RPMI7951 (cell line): ENCODE measurements around the gene DIP2C. TPM values are rescaled to one million over a fixed set of nuclear protein-coding genes. Genes with fewer than 3 reads are reported as not detected.
"Not testable (repeated sequence)": the region's sequence is repeated elsewhere in the genome, so short reads cannot be mapped to it uniquely, and the experiment has no call there.

Experiments
- DNase-seq: peaks from one replicate; pipeline ENCODE4 v3.0.0-alpha.2; 2012; ENCODE audit warnings: low read depth
- total RNA-seq: library from RNA; depleted of rRNA; stranded (reverse); fragments of >200 nt; shearing (Covaris generic); gene quantifications from 2 replicates; pipeline ENCODE4 v1.2.3, GENCODE V29; 2014

DIP2C gene
- total RNA-seq, 1 experiment from 2014 or later, result 7.0 TPM

DNA sequence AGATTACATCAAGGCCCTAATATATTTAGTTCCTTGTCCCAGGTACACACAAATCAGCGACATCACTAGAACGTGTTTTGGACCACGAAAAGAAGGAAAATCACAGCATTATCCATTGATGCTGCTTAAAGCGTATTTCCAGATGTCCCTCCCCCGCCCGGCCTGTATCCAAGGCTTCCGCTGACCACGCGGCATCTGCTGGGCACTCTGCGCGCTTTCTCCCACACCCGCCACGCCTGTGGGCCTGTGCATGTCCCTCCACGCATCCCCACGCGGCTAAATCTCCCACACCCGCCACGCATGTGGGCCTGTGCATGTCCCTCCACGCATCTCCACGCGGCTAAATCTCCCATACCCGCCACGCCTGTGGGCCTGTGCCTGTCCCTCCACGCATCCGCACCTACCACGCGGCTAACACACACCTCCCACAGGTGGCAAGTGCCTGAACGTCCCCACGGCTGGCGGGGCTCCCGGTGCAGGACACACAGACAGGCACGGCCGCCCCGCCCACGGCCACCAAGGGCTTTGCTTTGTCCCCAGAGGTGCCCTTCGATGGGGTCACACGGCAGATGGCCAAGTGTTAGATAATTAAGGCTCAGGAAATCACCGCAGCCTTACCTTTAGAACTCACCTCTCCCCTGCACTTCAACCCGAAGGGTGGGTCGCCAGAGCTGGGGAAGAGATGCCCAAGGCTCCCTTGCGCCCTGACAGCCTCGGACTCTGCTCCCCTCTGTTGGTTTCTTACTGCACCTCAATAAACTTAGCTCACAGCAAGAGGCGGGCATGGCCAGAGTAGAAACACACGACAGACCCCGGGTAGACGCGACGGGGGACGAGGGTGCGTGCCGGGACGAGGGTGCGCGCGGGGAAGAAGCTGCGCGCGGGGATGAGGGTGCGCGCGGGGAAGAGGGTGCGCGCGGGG lies 49.5 kb downstream of the DIP2C start:
- no peak for DNase-seq

DNA sequence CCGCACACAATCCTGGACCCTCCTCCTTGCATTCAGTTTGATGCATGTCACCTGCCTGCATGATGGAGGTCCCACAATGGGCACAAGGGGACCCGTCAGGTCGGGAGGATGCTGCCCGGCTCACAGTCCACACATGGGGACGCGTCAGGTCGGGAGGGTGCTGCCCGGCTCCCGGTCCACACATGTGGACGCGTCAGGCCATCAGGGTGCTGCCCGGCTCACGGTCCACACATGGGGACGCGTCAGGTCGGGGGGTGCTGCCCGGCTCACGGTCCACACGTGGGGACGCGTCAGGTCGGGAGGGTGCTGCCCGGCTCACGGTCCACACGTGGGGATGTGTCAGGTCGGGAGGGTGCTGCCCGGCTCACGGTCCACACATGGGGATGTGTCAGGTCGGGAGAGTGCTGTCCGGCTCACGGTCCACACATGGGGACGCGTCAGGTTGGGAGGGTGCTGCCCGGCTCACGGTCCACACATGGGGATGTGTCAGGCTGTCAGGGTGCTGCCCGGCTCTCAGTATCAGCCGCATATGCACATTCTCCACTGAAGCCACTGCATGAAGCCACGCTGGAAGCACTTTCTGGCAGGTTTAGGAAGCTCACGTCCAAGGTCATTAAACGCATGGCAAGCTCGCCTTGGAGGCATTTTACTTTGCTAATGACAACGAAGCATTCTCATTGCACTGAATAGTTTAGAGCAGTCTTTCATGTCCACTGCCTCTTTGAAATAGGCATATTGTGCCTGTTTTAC lies 50.3 kb downstream of the DIP2C start:
- no peak for DNase-seq

DNA sequence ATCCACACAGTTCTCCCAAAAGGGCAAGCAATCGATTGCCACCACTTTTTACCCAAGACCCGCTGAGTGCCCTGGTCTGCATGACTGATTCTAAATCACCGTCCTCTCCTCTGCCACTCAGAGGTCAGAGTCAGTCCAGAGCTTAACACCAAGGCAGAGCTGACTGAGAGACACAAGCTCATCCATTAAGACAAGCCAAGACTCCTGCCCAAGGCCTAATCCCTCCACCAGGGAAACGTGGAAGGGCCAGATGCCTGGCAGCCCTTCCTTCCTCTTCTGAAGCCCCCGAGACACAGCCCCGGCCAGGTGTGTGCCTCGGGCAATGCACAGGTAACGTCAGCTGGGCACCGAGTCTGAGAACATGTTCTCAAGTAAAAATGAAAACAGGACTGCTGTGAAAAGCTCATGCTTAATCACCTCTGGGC lies 51.7 kb downstream of the DIP2C start:
- DNase-seq, result no peak

DNA sequence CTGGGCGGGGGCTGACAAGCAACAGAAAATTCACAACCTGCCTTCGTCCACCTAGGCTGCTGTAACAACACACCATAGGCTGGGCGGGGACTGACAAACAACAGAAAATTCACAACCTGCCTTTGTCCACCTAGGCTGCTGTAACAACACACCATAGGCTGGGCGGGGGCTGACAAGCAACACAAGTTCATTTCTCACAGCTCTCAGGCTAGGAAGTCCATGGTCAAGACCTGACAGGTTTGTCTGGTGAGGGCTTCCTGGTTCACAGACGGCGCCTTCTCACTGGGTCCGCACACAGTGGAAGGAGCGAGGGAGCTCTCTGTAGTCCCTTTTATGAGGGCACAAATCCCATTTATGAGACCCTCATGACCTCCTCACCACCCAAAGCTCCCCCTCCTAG lies 52.2 kb downstream of the DIP2C start:
- no peak for DNase-seq

DNA sequence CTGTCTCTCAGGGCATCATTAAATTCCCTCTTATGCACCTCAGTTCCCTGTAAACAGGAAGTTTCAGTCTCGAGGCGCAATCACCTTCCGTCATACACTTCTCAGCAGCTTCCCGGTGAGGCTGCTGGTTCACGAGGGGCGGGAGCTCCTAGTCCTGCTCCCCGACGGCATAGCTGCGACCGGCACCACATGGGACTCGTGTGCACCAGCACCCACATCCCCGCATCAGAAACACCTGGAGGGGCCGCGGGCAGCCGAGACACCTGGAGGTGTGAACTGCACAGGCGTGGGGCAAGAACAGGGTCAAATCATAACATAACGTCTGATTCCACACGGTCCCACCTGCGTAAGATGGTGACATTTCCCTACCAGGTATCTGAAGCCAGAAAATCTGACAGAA lies 52.7 kb downstream of the DIP2C start:
- DNase-seq, result no peak

DNA sequence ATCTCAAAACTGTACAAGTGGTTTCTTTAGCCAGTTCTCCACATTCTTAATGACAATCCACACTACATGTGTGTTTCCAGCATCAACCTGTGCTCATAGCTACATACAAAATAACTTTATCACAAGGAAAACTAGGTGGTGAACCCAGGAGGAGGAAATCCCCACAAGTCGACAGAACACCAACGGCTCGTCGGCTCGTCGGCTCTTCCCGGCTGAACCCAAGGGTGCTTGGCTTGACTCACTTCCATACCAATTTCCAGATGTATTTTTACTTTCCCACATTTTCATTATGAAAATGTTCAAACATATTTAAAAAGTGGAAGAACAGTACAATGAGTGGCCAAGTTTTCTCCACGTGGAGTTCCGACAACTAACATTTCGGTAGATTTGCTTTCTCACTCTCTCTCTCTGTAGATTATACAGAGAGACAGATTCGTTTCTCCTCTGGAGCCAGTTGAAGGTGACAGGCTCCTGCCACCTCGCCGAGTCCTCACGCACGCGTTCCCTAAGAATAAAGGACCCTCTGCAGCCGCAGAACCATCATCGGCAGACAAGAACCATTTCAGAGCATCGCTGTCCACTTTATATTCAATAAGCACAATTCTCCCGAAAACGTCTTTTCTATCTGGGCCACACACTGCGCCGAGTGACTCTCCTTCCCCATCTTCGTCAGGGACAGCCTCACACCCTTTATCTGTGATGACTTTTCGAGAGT lies 53.3 kb downstream of the DIP2C start:
- no peak for DNase-seq

DNA sequence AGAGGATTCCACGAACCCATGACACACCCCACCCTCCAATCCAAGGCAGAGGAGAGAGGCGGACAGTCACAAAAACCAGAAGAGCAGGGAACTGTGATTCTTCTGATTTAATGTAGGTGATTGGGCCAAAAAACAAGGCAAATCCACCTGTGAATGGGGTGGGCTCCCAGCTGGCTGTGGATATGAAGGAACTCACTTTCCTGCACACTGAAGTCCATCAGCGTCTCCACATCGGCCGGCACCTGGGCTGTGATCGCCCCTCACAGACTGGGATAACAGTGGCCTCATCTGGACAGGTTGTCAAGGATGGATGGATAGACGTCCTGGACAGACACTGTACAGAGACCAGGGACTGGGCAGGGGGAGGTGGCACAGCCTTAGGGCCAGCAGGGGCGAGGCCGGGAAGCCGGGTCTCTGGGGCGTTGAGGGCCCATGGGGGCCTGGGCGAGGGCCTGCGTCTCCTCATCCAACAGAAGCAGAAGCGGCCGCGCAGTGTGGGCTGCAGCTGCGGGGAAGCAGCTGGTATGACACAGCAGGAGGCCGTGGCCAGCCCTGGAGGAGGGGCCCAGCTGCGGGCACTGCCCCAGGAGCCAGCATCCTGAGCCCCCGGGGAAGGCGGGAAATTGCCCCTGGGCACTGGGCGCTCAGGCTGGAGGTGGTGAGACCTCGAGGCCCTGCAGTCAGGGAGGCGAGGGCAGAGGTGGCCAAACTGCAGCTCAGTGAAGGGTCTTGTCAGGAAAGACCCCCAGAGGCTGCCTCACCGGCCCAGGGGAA lies 54.2 kb downstream of the DIP2C start:
- DNase-seq, result no peak

DNA sequence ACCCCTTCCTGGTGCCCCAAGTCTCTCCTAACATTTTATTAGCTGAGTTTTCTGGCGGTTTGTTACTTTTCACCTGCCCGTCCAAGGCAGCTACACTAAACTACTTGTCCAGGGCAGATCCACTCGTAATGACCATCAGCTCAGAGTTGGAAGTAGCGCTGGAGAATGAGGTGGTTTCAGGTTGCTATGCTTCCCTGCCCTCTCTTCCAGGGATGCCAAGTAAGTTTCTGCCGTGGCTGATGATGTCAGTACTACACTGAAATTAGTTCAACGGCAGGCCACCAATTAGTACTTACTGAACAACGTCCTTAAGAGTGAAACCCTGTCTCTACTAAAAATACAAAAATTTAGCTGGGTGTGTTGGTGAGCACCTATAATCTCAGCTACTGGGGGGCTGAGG lies 55.2 kb downstream of the DIP2C start:
- no peak for DNase-seq

DNA sequence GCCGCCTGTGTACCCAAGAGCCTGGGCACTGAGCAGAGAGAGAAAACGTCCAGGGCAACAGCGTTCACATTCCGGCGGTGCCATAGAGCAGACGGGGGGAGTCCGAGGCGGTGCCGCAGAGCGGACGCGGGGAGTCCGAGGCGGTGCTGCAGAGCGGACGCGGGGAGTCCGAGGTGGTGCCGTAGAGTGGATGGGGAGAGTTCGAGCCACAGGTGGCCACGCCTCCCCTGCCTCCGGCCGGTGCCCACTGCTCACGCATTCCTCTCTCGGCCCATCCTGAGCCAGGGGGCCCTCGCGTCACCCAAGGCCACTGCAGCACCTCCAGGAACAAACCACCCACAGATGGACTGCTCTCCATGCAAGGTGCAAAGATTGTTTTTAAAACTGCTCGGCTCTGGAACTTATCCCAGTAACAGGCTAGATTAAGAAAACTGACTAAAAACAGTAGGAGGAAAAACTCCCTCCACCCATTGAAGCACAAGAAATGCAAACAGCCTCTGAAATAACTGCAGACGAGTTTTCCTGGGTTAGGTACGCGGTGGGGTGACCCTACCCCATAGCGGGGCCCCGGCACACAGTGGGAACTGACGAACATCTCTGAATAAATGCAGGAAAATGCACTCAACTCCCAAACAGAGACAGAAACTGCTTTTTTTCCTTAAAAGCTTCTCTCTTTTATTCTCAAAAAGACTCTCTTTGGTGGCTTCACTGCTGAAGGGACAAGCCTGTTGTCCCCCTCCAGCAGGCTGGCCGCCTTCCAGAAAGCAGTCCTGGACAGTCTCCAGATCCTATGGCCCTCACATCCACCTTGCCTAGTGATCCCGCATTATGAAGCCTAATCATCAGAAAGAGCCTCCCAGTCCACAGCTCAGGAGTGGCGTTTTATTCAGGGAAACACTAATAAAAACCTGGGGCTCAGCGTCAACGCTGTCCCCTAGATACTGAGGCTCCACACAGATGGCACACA lies 55.9 kb downstream of the DIP2C start:
- no peak for DNase-seq

DNA sequence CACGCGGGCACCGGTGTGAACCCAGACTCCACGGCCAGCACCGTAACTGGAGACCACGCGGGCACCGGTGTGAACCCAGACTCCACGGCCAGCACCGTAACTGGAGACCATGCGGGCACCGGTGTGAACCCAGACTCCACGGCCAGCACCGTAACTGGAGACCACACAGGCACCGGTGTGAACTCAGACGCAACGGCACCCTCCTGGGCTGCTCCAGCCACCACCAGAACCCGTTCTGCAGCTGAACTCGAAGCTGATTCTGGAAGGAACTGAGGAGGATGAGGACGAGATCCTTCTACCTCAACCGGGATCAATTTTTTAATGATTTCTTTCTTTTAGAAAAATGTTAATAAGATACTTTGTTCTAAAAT lies 56.7 kb downstream of the DIP2C start:
- not testable (repeated sequence) for DNase-seq

DNA sequence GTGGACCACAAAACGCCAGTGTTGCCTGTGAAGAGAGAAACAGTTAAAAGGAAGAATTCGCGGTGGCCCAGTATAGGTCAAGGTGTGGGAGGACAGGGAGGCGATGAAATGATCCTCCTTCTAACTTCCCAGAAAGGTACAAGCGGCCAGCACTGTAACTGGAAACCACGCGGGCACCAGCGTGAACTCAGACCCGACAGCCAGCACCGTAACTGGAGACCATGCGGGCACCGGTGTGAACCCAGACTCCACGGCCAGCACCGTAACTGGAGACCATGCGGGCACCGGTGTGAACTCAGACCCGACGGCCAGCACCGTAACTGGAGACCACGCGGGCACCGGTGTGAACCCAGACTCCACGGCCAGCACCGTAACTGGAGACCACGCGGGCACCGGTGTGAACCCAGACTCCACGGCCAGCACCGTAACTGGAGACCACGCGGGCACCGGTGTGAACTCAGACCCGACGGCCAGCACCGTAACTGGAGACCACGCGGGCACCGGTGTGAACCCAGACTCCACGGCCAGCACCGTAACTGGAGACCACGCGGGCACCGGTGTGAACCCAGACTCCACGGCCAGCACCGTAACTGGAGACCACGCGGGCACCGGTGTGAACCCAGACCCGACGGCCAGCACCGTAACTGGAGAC lies 57.2 kb downstream of the DIP2C start:
- DNase-seq, result not testable (repeated sequence)

DNA sequence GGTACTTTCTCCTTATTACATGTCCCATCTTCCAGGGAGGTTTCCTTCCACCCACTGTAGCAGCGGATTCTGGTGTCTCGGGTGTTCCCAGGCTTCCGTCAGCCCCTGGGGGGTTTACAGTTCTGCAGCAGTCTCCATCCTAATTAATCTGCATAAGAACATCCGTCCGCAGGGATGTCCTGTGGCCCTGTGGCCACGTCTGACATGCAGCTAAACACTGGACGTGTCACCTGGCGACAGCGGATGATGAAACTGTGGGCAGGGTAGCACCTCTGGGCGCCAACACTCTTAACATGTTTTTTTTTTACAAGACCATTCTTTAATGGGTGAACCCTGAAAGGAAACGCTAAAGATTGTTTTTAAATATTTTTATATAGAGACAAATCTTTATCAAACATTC lies 58.2 kb downstream of the DIP2C start:
- no peak for DNase-seq

DNA sequence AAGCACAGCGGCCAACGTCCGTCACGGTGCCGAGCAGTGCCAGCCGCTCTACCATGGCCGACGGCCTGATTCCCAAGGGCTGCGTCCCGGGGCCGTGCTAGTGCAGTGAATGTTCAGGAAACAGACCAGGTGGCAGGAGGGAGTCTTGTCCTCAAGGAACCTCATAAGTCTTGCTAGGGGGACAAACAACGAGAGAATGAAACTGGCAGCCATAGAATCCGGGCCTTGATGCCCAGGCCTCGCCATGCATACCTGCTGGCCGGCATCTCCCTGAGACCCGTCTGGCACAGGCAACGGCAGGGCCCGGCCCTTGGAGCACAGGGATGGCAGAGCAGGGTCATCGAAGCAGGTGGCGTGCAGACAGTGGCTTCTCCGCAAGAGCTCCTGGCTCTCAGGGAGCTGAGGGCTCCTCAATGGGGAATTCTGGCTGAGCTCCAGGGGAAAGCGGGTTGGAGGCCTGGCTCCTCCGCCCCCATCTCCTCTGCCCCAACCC lies 58.8 kb downstream of the DIP2C start:
- DNase-seq, result no peak

DNA sequence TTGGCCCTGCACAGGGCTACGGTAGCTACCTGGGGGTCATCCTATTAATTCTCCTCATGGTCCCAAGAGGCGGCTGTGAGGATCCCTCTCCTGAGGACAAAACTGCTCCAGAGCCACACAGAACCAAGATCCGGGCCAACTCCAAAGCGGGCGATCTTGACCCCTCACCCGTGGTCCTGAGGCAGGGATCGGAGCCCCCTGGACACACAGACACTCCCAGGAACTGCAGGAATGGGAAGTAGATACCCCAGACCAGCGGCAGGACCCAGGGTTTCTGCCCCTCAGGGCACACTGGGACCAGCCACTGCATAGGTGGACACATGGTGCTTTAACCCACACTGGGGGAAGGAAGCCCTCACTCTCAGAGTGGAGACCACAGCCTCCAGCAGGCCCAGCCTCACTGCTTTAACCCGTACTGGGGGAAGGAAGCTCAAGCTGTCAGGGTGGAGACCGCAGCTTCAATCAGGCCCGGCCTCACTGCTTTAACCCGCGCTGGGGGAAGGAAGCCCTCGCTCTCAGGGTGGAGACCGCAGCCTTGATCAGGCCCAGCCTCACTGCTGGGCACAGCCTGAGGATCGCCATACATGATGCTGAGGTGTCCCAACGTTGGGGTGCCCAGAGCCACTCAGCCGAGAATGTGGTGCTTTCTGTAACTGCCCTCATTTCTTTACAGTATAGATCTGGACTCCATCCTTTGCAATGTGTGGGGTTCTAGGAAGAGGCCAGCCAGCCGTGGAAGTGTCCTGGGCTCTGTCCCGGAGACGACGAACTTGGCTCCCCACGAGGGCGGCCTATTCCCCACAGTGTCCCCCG lies 60.1 kb downstream of the DIP2C start:
- no peak for DNase-seq

DNA sequence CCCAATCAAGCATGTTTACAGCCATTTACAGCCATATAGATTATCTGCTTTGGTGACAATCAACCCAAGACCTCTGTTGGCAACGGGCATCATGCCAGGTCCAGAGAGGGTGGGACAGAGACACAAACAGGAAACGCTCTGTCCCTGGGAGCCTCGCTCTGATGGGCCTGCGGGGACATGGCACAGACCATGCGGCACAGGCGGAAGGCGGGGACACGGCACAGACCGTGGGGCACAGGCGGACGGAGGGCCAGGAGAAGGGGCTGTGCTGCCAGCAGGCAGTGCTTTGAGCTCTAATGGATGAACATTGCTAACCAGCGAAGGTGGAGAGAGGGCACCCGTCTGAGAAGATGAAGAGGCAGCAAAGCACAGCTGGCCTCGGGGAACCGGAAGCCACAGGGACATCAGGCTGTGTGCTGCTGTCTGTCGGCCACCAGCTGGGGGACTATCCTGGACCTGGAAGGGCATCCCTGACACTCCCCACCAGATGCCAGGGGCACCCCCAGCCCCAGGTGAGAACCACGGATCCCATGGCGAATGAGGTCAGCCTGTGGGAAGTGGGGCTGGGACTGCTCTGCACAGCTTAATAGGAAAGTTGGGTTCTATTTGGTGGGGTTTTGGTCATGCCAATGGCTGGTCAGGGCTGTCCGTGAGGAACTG lies 61.0 kb downstream of the DIP2C start:
- DNase-seq, result no peak

DNA sequence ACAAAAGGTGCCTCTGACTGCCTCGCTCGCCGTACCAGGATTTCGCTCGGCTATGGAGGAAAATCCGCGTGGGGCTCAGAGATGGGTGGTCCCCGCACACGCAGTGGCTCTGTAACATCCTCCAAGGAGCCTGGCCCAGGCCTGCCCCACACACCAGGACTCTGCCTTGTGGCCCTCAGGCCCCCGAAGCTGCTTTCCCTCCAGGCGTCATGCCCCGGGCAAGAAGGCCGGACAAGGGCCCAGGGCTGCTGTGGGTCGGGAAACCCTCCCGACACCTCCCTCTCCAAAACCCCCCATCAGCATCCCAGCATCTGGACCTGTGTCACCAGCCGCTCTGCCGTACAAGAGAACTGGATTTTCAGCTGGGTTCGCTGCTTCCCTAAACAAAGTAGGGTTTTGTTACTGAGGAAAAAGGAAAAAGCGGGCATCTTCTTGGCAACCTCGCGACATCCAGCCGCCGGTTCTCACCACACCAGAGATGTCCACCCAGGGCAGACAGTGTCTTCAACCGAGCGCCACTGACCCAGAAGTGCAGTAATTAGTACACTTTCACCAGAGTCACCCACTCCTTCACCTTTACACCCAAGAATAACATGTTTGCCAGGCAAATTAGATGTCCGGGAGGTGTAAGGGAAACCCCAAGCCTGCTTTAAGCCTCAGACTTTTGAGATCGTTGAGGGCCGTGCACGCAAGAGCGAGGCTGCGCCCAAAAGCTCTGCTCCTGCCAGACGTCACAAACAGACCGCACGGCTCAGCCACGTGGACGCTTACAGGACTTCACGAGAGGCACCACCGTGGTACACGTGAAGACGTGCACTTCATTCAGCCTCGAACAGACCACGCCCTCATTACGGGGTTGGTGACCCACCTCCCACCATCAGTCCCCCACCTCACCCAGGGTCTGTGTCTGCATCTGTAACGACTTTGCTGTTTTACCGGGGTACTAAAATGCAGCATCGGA lies 62.2 kb downstream of the DIP2C start:
- no peak for DNase-seq
